HepG2 (cell line): ENCODE results near the gene SPATA21.

Experiments used
- BRD4 ChIP-seq: sonication (generic); formaldehyde crosslinking; IDR thresholded peaks from 2 replicates; pipeline ENCODE4 v1.4.0; 2020; ENCODE audit warnings: missing genetic modification reagents
- CBFB ChIP-seq: sonication (generic); formaldehyde crosslinking; IDR thresholded peaks from 2 replicates; pipeline ENCODE4 v1.4.0; 2020; ENCODE audit warnings: missing genetic modification reagents
- CTCF ChIP-seq: sonication (generic); formaldehyde crosslinking; IDR thresholded peaks from 2 replicates; pipeline ENCODE4 v1.5.0; 2020; ENCODE audit warnings: mild to moderate bottlenecking, missing genetic modification reagents, moderate library complexity
- EP300 ChIP-seq, 3 experiments: sonication (generic) in 1 of 3; formaldehyde crosslinking in 1 of 3; IDR thresholded peaks; 2 replicates each; pipeline versions ENCODE4 v1.5.1 to v1.6.1; 2011 to 2020; ENCODE audit warnings: low read depth in 2 of 3, low read length in 2 of 3, borderline replicate concordance in 1 of 3, improper control_type of control experiment in 1 of 3, mild to moderate bottlenecking in 1 of 3, missing genetic modification reagents in 1 of 3, moderate library complexity in 1 of 3
- GTF3A ChIP-seq: sonication (generic); formaldehyde crosslinking; conservative IDR thresholded peaks from 2 replicates; pipeline ENCODE4 v1.4.0; 2020; ENCODE audit warnings: mild to moderate bottlenecking, missing genetic modification reagents
- JUN ChIP-seq: sonication (generic); formaldehyde crosslinking; IDR thresholded peaks from 2 replicates; pipeline ENCODE4 v1.4.0; 2020; ENCODE audit warnings: mild to moderate bottlenecking, missing genetic modification reagents
- KDM5A ChIP-seq: fragments of 200-600 bp; sonication (generic); IDR thresholded peaks from 2 replicates; pipeline ENCODE4 v1.7.0; 2018; ENCODE audit warnings: antibody characterized with exemption, mild to moderate bottlenecking, low read length, borderline replicate concordance
- NFIC ChIP-seq: IDR thresholded peaks from 2 replicates; pipeline ENCODE4 v1.6.1; 2012; ENCODE audit warnings: mild to moderate bottlenecking, low read length, inconsistent platforms
- POLR2A ChIP-seq, 2 experiments: IDR thresholded peaks; 2 replicates each; pipeline ENCODE4 v1.6.1; 2011; ENCODE audit warnings: low read depth in 2 of 2, low read length in 2 of 2, mild to moderate bottlenecking in 1 of 2, moderate library complexity in 1 of 2; ENCODE audit not compliant: insufficient read depth in 1 of 2
- SMC3 ChIP-seq: IDR thresholded peaks from 2 replicates; pipeline ENCODE4 v1.6.1; 2011; ENCODE audit warnings: low read length, improper control_type of control experiment
- ZNF24 ChIP-seq: fragments of 450-650 bp; IDR thresholded peaks from 2 replicates; pipeline ENCODE4 v1.6.1; 2017; ENCODE audit warnings: antibody characterized with exemption, mild to moderate bottlenecking
- ZNF670 ChIP-seq: sonication (generic); formaldehyde crosslinking; IDR thresholded peaks from 2 replicates; pipeline ENCODE4 v1.8.0; 2022; ENCODE audit warnings: mild to moderate bottlenecking, missing genetic modification reagents, borderline replicate concordance
- TF ChIP-seq, protein P1 (sequence below): sonication (generic); formaldehyde crosslinking; IDR thresholded peaks from one replicate; pipeline ENCODE4 v1.5.1; 2020; ENCODE audit warnings: mild to moderate bottlenecking, missing genetic modification reagents; ENCODE audit errors: not compliant biosample characterization

GRCh38 chr1:16451841-16452528, 14.8 kb upstream of the SPATA21 start:
- TF ChIP-seq GTF3A (CRISPR knock-in tag) (no peak), POLR2A (IDR thresholded peaks at IDR 0.05; ENCODE audit: insufficient read depth in 1 of 2, low read depth in 2 of 2, low read length in 2 of 2) (no peak), SMC3 (no peak), EP300 (IDR thresholded peaks at IDR 0.05; ENCODE audit: low read depth in 2 of 2, low read length in 2 of 2) (no peak), EP300 (CRISPR knock-in tag; IDR thresholded peaks at IDR 0.05; ENCODE audit: borderline replicate concordance) (no peak), NFIC (no peak), KDM5A (no peak), CBFB (CRISPR knock-in tag) (no peak), ZNF24 (no peak), ZNF670 (no peak), BRD4 (CRISPR knock-in tag) (no peak), JUN (CRISPR knock-in tag) (no peak), CTCF (CRISPR knock-in tag) (no peak)
- TF ChIP-seq, protein P1, sequence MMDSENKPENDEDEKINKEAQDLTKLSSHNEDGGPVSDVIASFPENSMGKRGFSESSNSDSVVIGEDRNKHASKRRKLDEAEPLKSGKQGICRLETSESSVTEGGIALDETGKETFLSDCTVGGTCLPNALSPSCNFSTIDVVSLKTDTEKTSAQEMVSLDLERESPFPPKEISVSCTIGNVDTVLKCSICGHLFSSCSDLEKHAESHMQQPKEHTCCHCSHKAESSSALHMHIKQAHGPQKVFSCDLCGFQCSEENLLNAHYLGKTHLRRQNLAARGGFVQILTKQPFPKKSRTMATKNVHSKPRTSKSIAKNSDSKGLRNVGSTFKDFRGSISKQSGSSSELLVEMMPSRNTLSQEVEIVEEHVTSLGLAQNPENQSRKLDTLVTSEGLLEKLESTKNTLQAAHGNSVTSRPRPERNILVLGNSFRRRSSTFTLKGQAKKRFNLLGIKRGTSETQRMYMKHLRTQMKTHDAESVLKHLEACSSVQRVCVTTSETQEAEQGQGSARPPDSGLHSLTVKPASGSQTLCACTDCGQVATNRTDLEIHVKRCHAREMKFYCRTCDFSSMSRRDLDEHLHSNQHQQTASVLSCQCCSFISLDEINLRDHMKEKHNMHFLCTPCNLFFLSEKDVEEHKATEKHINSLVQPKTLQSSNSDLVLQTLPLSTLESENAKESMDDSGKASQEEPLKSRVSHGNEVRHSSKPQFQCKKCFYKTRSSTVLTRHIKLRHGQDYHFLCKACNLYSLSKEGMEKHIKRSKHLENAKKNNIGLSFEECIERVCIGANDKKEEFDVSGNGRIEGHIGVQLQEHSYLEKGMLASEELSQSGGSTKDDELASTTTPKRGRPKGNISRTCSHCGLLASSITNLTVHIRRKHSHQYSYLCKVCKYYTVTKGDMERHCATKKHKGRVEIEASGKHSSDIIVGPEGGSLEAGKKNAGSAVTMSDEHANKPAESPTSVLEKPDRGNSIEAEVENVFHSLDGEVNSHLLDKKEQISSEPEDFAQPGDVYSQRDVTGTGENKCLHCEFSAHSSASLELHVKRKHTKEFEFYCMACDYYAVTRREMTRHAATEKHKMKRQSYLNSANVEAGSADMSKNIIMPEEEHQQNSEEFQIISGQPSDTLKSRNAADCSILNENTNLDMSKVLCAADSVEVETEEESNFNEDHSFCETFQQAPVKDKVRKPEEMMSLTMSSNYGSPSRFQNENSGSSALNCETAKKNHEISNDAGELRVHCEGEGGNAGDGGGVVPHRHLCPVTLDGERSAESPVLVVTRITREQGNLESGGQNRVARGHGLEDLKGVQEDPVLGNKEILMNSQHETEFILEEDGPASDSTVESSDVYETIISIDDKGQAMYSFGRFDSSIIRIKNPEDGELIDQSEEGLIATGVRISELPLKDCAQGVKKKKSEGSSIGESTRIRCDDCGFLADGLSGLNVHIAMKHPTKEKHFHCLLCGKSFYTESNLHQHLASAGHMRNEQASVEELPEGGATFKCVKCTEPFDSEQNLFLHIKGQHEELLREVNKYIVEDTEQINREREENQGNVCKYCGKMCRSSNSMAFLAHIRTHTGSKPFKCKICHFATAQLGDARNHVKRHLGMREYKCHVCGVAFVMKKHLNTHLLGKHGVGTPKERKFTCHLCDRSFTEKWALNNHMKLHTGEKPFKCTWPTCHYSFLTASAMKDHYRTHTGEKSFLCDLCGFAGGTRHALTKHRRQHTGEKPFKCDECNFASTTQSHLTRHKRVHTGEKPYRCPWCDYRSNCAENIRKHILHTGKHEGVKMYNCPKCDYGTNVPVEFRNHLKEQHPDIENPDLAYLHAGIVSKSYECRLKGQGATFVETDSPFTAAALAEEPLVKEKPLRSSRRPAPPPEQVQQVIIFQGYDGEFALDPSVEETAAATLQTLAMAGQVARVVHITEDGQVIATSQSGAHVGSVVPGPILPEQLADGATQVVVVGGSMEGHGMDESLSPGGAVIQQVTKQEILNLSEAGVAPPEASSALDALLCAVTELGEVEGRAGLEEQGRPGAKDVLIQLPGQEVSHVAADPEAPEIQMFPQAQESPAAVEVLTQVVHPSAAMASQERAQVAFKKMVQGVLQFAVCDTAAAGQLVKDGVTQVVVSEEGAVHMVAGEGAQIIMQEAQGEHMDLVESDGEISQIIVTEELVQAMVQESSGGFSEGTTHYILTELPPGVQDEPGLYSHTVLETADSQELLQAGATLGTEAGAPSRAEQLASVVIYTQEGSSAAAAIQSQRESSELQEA (CRISPR knock-in tag), result no peak
